ENCODE measurements around the gene KIFC1. TPM values are rescaled to one million over a fixed set of nuclear protein-coding genes. Genes with fewer than 3 reads are reported as not detected.

Gene KIFC1
- total and polyA plus RNA-seq, 9 of the 15 experiments (the other 6 are each of a cell fraction or from before 2014, with no cell fraction given) = 1.3 to 95.2 (median 76.9) TPM

GRCh38 chr6:33414592-33415271 is 23.1 kb downstream of the KIFC1 start:
- 59% methylated on average over 5 of the region's 12 CpGs for WGBS (ENCODE audit: insufficient coverage, low coverage, missing lambda C conversion rate)
- Histone ChIP-seq H3K9me1 (ENCODE audit: control insufficient read depth, insufficient read depth, low read length) (no peaks in the 10 kb centered on the region), H2AFZ (ENCODE audit: low read depth, low read length) (no peak overlapping the region), H3K27me3 (ENCODE audit: control insufficient read depth in 2 of 2, insufficient read depth in 2 of 2, low read length in 2 of 2) (no peaks in the 10 kb centered on the region), H3K27ac (ENCODE audit: extremely low read depth, low read depth, low read length) (no peak overlapping the region), H3K4me3 (no peak overlapping the region), H4K20me1 (replicated peaks; ENCODE audit: control insufficient read depth, insufficient read depth, low read length) (peaks cover 5% of the 10 kb centered on the region), H3K79me2 (ENCODE audit: control insufficient read depth, insufficient read depth, low read length) (peaks cover 53% of the 10 kb centered on the region), H3K9me3 (replicated peaks; ENCODE audit: control insufficient read depth, insufficient read depth, low read depth, low read length) (no peaks in the 10 kb centered on the region), H3K36me3 (ENCODE audit: control insufficient read depth, insufficient read depth, low read length) (peaks cover 50% of the 10 kb centered on the region; the same call in 2 of the 3 replicates), H3K4me2 (ENCODE audit: insufficient read depth, low read length) (no peak overlapping the region), H3K9ac (ENCODE audit: insufficient read depth in 1 of 2, low read depth in 2 of 2, low read length in 2 of 2) (peak overlapping the region in 1 of 2 experiments; percentile 50; a peak in 1 of 4 replicates), H3K4me1 (replicated peaks in 1 of 2; ENCODE audit: control insufficient read depth in 2 of 2, insufficient read depth in 2 of 2, low read length in 2 of 2) (peaks cover 33 to 47% of the 10 kb centered on the region in 2 experiments)
- in situ Hi-C loops (cut with MboI) = no loop called here
- DNase-seq (ENCODE audit: extremely low read depth in 1 of 4, low spot score in 3 of 4) (peak; percentile 50 to 69 (median 60)), FAIRE-seq (peak; percentile 37), ATAC-seq (no peak)
- CTCF ChIA-PET (ENCODE audit: low intra/inter-chr PET ratio) = no interaction called here
- BruUV-seq (replicated peaks) = no TSS peak
- POLR2A ChIA-PET = interaction anchor here (0.6 kb wide), 1 partner anchor 22 kb away, joined by 3 read pairs; no protein-coding TSS in a partner anchor
- intact Hi-C loops (cut with micrococcal nuclease) = loop anchor here (5.0 kb wide), 1 partner anchor 117 kb away; the partner anchor contains the start of gene RGL2
- TF ChIP-seq CTBP1 (IDR thresholded peaks at IDR 0.05; ENCODE audit: borderline replicate concordance) (peak; percentile 46; the same call in 1 of the 2 replicates), RCOR1 (IDR thresholded peaks at IDR 0.05; ENCODE audit: borderline replicate concordance in 1 of 2, low read depth in 2 of 2, low read length in 2 of 2) (peak in 1 of 2 experiments; percentile 66; a peak in 1 of 4 replicates), NCOA1 (IDR thresholded peaks at IDR 0.05; ENCODE audit: low read depth) (no peak), CTCF (IDR thresholded peaks at IDR 0.05 in 2 of 3, conservative IDR thresholded peaks at IDR 0.05 in 1 of 3; ENCODE audit: insufficient read depth in 2 of 3, low read depth in 1 of 3, low read length in 3 of 3) (peak; percentile 58 to 68 (median 66)), SRF (CRISPR knock-in tag; IDR thresholded peaks at IDR 0.05) (peak in 1 of 2 experiments; percentile 64; a peak in 1 of 4 replicates), CBX5 (IDR thresholded peaks at IDR 0.05; ENCODE audit: borderline replicate concordance, low read depth) (no peak), RBFOX2 (IDR thresholded peaks at IDR 0.05; ENCODE audit: low read depth, low read length) (peak; percentile 65), POLR2G (IDR thresholded peaks at IDR 0.05; ENCODE audit: low read depth, low read length) (peak; percentile 63), SP1 (CRISPR knock-in tag; IDR thresholded peaks at IDR 0.05) (0 out of 2 replicates have a peak, but pooled peaks have one; percentile 48), KDM1A (IDR thresholded peaks at IDR 0.05) (peak in 1 of 2 experiments; percentile 54; a peak in 2 of 4 replicates), CTCFL (IDR thresholded peaks at IDR 0.05; ENCODE audit: borderline replicate concordance, insufficient read depth, low read depth, low read length, poor library complexity, severe bottlenecking) (peak; percentile 97), YY1 (IDR thresholded peaks at IDR 0.05; ENCODE audit: borderline replicate concordance in 1 of 3, control insufficient read depth in 1 of 3, extremely low read depth in 1 of 3, insufficient read depth in 3 of 3, insufficient read length in 1 of 3, insufficient replicate concordance in 2 of 3, low read depth in 1 of 3, low read length in 2 of 3) (no peak), TOE1 (IDR thresholded peaks at IDR 0.05; ENCODE audit: borderline replicate concordance) (no peak), TOE1 (CRISPR knock-in tag; IDR thresholded peaks at IDR 0.05; ENCODE audit: borderline replicate concordance, low read depth) (no peak), BACH1 (tag; IDR thresholded peaks at IDR 0.05) (no peak), POLR2AphosphoS5 (IDR thresholded peaks at IDR 0.05; ENCODE audit: control insufficient read depth, insufficient read depth, low read depth, low read length) (0 out of 2 replicates have a peak, but pooled peaks have one; percentile 22)
